Omental fat pad (tissue), 4 donors: ENCODE data around the gene SMC4. TPM values are rescaled to one million over a fixed set of nuclear protein-coding genes. Genes with fewer than 3 reads are reported as not detected.

Experiments
- ATAC-seq: fragments of 150-250 bp; one replicate; pipeline ENCODE4 v1.9.1; 2016; ENCODE audit warnings: mild to moderate bottlenecking, moderate library complexity; ENCODE audit not compliant: low FRiP score
- DNase-seq: peaks from one replicate; pipeline ENCODE4 v3.0.0-alpha.2; 2019; ENCODE audit warnings: low spot score
- total RNA-seq, 4 donors: library from RNA; depleted of rRNA; stranded (reverse); fragments of >200 nt; gene quantifications; one replicate each; pipeline ENCODE4 v1.1.0, GENCODE V29; 2016
- TF ChIP-seq, protein P1 (sequence below), 3 donors: fragments of 450-650 bp; IDR thresholded peaks; one replicate each; pipeline ENCODE4 v1.5.1; 2016 to 2017; ENCODE audit warnings: antibody characterized with exemption in 3 of 3, mild to moderate bottlenecking in 3 of 3, moderate library complexity in 2 of 3

SMC4 gene
- total RNA-seq, 4 donors from 2014 or later = 12.7 to 33.1 (median 16.7) TPM

DNA sequence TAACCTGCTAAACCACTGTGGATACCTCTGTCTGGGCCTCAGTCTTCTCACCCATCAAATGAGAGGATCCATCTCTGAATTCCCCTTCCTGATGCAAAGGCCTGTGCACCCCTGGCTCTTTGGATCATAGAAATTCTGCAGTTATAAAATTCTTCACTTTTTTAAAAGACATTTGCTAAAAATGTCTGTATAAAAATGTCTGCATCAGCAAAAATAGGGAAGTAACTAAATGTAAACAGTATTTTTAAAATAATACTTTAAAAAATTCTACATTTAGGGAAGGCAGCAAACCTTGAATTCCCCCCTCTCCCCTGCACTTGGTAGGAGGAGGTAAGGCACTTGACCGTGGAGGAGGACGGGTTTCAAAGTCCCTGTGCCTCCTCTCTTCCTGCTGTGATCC lies 75.7 kb downstream of the SMC4 start:
- no peak for DNase-seq
- no peak for ATAC-seq
- TF ChIP-seq, protein P1, sequence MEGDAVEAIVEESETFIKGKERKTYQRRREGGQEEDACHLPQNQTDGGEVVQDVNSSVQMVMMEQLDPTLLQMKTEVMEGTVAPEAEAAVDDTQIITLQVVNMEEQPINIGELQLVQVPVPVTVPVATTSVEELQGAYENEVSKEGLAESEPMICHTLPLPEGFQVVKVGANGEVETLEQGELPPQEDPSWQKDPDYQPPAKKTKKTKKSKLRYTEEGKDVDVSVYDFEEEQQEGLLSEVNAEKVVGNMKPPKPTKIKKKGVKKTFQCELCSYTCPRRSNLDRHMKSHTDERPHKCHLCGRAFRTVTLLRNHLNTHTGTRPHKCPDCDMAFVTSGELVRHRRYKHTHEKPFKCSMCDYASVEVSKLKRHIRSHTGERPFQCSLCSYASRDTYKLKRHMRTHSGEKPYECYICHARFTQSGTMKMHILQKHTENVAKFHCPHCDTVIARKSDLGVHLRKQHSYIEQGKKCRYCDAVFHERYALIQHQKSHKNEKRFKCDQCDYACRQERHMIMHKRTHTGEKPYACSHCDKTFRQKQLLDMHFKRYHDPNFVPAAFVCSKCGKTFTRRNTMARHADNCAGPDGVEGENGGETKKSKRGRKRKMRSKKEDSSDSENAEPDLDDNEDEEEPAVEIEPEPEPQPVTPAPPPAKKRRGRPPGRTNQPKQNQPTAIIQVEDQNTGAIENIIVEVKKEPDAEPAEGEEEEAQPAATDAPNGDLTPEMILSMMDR (IDR thresholded peaks at IDR 0.05) = no peak

DNA sequence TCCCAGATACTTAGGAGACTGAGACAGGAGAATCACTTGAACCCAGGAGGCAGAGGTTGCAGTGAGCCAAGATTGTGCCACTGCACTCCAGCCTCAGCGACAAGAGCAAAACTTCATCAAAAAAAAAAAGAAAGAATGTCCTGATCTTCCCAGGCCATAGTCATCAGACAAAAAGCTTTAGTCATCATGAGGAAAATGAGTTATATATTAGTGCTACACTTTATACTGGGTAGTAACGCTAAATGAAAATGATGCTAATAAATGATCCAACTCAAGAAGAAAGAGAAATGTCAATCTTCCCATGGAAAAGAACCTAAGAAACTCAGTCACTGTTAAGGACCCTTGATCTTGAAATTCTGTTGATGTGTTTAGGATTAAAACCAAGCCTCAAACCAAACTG lies 76.4 kb downstream of the SMC4 start:
- TF ChIP-seq, protein P1 (IDR thresholded peaks at IDR 0.05) = no peak
- ATAC-seq (no peak), DNase-seq (no peak)

DNA sequence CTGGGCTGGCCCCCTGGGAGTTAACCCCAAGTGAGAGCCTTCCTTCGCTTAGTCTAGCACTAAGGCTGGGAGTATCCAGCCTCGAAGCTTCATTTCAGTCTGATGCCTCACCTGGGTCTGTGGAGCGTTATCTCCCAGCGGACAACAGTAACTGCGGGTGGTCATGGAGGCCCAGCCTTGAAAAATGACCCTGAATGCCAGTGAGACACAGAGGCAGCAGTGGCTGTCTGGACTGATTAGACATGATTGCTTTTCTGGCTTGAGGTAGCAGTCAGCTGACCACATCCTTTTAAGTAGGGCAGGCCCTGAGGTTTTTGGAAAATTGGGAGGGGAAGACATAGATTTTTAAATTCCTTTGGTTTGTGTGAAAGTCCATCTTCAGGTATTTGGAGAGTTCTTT lies 78.3 kb downstream of the SMC4 start:
- no peak for DNase-seq
- no peak for ATAC-seq

DNA sequence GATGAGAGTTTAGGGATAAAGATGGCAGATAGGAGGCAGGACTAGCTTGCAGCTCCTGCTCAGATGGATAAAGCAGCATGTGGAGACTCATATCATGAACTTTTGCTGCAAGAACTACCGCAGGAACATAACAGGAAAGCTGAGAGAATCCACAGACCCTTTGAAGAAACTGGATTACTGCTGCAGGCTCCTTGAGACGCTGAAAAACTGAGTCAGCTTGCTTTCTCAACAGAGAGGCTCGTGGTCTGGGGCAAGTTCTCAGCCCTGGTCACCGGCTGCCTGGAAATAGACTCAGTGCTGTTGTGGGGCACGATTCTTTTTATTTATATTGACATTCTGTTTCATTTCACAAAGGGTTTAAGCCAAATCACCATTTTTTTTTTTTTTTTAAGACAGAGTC lies 78.9 kb downstream of the SMC4 start:
- no peak for ATAC-seq
- TF ChIP-seq, protein P1 (IDR thresholded peaks at IDR 0.05) = no peak
- DNase-seq = no peak

More for the DNA sequence above, 78.3 kb downstream of the SMC4 start:
- TF ChIP-seq, protein P1 (IDR thresholded peaks at IDR 0.05) = no peak

DNA sequence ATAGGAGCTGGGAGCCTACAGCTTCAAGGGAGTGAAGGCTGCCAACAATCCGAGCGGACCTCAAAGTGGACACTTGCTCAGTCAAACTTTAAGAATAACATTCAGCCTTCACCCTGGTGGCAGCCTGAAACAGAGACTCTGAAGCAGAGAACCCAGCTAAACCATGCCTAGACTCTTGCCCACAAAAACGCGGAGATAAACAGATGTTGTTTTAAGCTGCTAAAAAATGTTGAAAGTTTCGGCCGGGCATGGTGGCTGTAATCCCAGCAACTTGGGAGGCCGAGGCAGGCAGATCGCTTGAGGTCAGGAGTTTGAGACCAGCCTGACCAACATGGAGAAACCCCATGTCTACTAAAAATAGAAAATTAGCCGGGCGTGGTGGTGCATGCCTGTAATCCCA lies 79.9 kb downstream of the SMC4 start:
- TF ChIP-seq, protein P1 (IDR thresholded peaks at IDR 0.05) = no peak
- no peak for DNase-seq
- no peak for ATAC-seq

DNA sequence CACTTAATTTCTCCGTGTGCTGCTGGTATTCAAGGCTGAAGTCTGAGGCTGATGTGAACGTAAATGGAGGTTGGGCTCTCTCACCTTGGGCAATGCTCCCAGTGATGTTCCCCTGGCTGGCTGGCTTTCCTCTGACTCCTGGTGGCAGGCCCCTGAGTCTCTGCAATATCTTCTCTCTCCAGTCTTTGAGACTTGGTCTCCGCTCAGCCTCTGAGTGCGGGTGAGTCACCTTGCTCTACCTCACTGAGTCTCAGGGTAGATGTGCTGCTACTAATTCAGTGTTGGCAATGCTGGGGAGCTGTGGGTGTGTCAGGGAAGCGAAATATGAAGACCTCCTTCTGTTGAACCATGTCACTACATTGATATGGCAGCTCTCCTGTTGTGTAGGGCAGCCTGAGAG lies 81.5 kb downstream of the SMC4 start:
- ATAC-seq = no peak
- TF ChIP-seq, protein P1 (IDR thresholded peaks at IDR 0.05) = no peak
- DNase-seq = no peak

DNA sequence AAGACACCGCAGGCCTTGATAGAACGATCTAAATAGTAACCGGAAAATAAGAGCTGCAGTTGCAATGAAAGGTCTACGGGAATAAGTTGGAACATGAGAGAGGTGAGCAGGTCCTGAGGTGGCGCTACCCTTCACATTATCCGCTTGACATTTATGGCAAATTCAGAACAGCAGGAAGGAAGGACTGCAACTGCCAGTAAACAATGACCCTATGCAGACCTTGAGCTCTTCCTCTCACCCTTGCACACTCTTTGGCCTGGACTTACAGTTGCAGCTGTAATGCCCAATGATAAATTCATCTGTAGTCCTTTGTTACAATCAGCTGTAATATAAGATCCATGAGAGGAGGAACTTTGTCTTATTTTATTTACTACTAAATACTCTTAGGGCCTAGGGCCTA lies 82.4 kb downstream of the SMC4 start:
- TF ChIP-seq, protein P1 (IDR thresholded peaks at IDR 0.05) = no peak
- no peak for ATAC-seq
- DNase-seq = no peak
